Muscle of leg (tissue), 11 donors: ENCODE results near the gene ZNFX1. TPM values are rescaled to one million over a fixed set of nuclear protein-coding genes. Genes with fewer than 3 reads are reported as not detected.
"Not testable (repeated sequence)": the region's sequence is repeated elsewhere in the genome, so short reads cannot be mapped to it uniquely, and the experiment has no call there.

Source experiments
- DNase-seq: peaks from one replicate; pipeline ENCODE4 v3.0.0; 2013
- H3K27ac ChIP-seq: one replicate; pipeline ENCODE4 v1.5.1; 2013; ENCODE audit warnings: mild to moderate bottlenecking, low read length, control low read depth
- H3K27me3 ChIP-seq: one replicate; pipeline ENCODE4 v1.6.1; 2013; ENCODE audit warnings: low read length; ENCODE audit not compliant: control insufficient read depth, insufficient read depth
- H3K36me3 ChIP-seq: one replicate; pipeline ENCODE4 v1.6.1; 2013; ENCODE audit warnings: low read length; ENCODE audit not compliant: control insufficient read depth, insufficient read depth
- H3K4me1 ChIP-seq: one replicate; pipeline ENCODE4 v1.6.1; 2013; ENCODE audit warnings: low read length; ENCODE audit not compliant: control insufficient read depth, insufficient read depth
- H3K4me3 ChIP-seq: one replicate; pipeline ENCODE4 v1.5.1; 2013; ENCODE audit warnings: low read length, control low read depth
- H3K9me3 ChIP-seq: replicated peaks from 2 replicates; pipeline ENCODE4 v1.6.1; 2013; ENCODE audit warnings: low read depth, low read length; ENCODE audit not compliant: control insufficient read depth
- WGBS: methylation state at CpG from one replicate; pipeline ENCODE4 v1.1.5; 2013; ENCODE audit warnings: missing lambda C conversion rate; ENCODE audit not compliant: insufficient coverage; 5-methylcytosine and 5-hydroxymethylcytosine counted together
- polyA plus RNA-seq, 8 donors: library from polyadenylated mRNA; unstranded; fragments of 120-200 nt; gene quantifications; one replicate each; pipeline versions ENCODE4 v1.2.1 to v1.2.3, GENCODE V29; 2013; ENCODE audit warnings: inconsistent platforms in 1 of 8, low replicate concordance in 1 of 8; ENCODE audit not compliant: insufficient read length in 8 of 8, insufficient read depth in 1 of 8
- total RNA-seq: library from RNA; stranded (reverse); fragments of 120-200 nt; gene quantifications from one replicate; pipeline ENCODE4 v1.2.4, GENCODE V29; 2013

ZNFX1 gene
- total and polyA plus RNA-seq, 9 donors, result 8.3 to 12.3 (median 10.2) TPM

DNA sequence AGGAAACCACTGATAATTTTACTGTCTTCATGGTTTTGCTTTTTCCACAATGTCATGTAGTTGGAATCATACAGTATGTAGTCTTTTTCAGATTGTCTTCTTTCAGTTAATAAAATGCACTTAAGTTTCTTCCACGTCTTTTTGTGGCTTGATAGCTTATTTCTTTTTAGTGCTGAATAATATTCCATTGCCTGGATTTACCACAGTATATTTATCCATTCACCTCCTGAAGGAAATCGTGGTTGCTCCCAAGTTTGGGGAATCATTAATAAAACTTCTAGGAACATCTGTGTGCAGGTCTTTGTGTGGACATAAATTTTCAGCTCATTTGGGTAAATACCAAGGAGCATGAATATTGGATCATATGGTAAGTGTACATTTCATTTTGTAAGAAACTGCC is 38.8 kb upstream of the ZNFX1 start:
- no peak for DNase-seq

DNA sequence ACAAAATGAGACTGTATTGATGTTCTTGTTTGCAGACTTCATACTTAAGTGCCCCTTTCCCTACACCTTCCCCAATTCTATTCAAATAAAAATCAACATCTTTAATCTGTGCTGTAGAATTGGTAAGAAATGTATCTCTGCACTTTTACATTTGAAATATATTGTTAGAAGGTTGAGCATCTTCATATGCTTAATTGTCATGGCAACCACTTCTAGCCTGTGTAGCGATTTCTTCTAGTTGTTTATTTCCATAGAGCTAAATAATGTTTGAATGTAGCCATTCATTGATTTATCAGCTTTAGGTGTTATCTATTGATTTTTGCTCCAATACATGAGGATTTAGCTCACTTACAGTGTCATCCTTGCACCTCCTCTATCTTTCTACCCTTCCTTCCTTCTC is 37.7 kb upstream of the ZNFX1 start:
- H3K4me3 ChIP-seq, result no peak overlapping the region
- peaks cover 12% of the 10 kb centered on the region for H3K4me1 ChIP-seq
- H3K36me3 ChIP-seq, result no peaks in the 10 kb centered on the region
- WGBS, result no CpG with 5 or more reads among the region's 1 CpG
- peaks cover 45% of the 10 kb centered on the region for H3K27me3 ChIP-seq
- no peak for DNase-seq
- H3K9me3 ChIP-seq, result peaks cover 5% of the 10 kb centered on the region
- H3K27ac ChIP-seq, result no peak overlapping the region

More for the DNA sequence above, 38.8 kb upstream of the ZNFX1 start:
- Histone ChIP-seq H3K27ac (no peak overlapping the region), H3K36me3 (no peaks in the 10 kb centered on the region), H3K9me3 (peaks cover 5% of the 10 kb centered on the region), H3K4me3 (no peak overlapping the region), H3K27me3 (peaks cover 50% of the 10 kb centered on the region), H3K4me1 (peaks cover 12% of the 10 kb centered on the region)
- no CpG with 5 or more reads among the region's 2 CpGs for WGBS

DNA sequence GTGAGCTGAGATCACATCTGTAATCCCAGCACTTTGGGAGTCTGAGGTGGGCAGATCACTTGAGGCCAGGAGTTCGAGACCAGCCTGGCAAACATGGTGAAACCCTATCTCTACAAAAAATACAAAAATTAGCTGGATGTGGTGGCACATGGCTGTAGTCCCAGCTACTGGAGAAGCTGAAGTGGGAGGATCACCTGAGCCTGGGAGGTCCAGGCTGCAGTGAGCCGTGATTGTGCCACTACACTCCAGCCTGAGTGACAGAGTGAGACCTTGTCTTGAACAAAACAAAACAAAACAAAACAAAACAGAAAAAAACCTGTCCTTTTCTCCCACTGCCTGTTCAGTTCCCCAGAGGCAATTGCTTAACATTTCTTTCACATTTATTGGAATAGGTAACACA is 36.2 kb upstream of the ZNFX1 start:
- not testable (repeated sequence) for H3K9me3 ChIP-seq, DNase-seq, H3K4me1 ChIP-seq, H3K36me3 ChIP-seq, H3K27ac ChIP-seq, H3K4me3 ChIP-seq
- 71% methylated on average over 1 of the region's 2 CpGs for WGBS
- peaks cover 30% of the 10 kb centered on the region for H3K27me3 ChIP-seq

DNA sequence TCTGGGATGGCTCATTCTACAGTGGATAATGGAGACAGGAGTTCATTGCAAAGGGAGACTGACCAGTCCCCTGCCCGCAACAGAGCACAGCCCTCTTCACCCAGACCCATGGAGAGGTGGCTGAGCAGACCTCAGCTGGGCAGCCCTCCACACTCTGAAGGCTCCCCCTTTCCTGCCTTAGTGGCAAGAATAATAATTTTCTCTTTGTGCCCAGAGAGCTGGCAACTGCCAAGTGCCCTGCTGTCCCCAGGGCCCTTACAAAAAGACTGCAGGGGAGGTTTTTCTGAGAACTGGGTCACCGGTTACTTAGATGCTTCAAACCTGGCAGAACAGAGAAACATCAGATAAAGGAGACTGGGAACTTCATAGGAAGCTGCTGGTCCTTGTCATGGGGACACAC is 35.4 kb upstream of the ZNFX1 start:
- Histone ChIP-seq H3K36me3 (no peaks in the 10 kb centered on the region), H3K9me3 (peaks cover 8% of the 10 kb centered on the region), H3K4me3 (no peak overlapping the region), H3K27me3 (peaks cover 22% of the 10 kb centered on the region), H3K27ac (no peak overlapping the region), H3K4me1 (no peaks in the 10 kb centered on the region)
- WGBS, result 100% methylated on average over 1 of the region's 2 CpGs
- DNase-seq, result no peak

DNA sequence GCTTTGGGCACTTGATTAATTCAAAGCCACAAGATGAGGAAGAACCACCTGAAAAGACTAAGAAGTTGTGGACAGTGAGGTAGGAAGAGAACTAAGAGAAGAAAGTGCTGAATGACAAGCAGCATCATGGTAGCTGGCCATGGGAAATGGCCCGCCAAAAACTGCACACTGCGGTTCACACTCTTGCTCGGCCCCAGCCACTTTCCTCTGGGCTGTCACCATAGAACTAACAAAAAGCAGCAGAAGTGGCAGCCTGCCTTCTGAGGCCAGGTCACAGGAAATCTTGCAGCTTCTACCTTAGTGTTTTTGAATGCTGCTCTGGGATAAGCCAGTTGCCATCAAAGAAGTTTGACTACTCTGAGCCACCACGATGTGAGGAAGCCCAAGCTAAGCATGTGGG is 34.8 kb upstream of the ZNFX1 start:
- DNase-seq, result no peak
- Histone ChIP-seq H3K27me3 (peaks cover 16% of the 10 kb centered on the region), H3K4me3 (no peak overlapping the region), H3K4me1 (no peaks in the 10 kb centered on the region), H3K27ac (no peak overlapping the region), H3K9me3 (peaks cover 7% of the 10 kb centered on the region), H3K36me3 (no peaks in the 10 kb centered on the region)
- WGBS, result 76% methylated on average over 4 of the region's 4 CpGs

DNA sequence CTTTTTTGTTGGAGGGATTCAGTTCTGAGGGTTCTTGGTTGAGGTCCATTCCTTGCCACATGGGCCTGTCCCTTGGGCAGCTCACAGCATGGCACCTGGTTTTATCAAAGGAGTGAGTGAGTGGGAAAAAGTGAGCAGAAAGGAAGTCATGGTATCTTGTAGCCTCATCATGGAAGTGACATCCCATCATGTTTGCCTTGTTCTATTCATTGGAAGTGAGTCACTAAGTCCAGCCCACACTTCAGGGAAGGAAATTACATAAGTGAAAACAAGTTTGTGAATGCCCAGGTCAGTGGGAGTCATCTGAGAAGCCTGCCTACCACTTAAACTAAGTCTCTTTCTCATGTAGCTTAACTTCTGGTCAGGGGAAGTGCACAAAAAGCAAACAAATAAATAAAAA is 32.8 kb upstream of the ZNFX1 start:
- H3K4me1 ChIP-seq, result no peaks in the 10 kb centered on the region
- H3K4me3 ChIP-seq, result no peak overlapping the region
- DNase-seq, result no peak
- peaks cover 4% of the 10 kb centered on the region for H3K9me3 ChIP-seq
- H3K27ac ChIP-seq, result no peak overlapping the region
- H3K27me3 ChIP-seq, result peaks cover 3% of the 10 kb centered on the region
- no peaks in the 10 kb centered on the region for H3K36me3 ChIP-seq

DNA sequence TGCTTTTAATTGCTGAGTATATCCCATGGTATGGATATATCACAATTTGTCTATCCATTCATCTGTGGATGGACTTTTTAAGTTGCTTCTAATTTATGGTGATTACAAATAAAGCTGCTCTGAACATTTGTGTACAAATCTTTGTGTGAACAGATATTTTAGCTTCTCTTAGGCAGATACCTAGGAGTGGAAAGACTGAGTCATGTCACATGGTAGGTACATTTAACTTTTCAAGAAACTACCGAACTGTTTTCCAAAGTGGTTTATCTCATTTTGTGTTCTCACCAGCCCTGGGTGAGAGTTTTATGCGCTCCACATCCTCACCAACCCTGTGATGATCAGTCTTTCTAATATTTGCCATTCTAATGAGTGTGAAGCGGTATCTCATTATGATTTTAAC is 31.0 kb upstream of the ZNFX1 start:
- WGBS, result no CpG with 5 or more reads among the region's 3 CpGs
- no peaks in the 10 kb centered on the region for H3K36me3 ChIP-seq
- no peak for DNase-seq

DNA sequence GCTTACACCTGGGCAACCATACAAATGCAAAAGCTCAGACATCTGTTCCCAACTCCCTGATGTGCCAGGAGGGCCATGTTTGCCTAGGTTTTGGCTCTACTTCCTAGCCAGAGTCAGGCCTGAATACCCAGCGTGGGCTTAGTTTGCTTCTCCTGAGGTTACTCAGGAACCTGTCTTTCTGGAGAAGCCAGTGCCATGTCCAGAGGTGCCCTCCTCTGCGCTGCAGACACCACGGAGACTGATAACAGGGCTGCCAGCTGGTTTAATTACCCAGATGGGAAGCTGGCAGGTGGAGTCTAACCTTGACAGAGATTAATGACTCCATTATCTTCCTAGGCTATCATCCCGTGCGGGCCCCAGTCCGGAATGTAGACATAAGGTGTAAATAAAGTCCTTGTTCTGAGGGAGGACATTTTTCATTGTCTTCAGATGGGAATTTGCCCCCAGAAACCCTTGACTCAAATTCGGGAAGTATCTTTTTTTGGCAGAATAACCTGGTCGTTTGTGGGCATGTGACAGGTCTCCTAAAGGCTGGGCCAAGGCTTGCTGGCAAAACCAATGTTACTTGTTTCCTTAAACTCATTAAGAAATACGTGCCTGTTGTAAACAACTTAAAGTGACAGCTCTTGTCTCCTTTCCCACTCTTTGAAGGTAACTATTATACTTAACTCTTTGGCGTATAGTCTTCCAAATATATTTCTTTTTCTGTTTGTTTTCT is 29.2 kb upstream of the ZNFX1 start:
- no peak overlapping the region for H3K4me3 ChIP-seq
- peaks cover 3% of the 10 kb centered on the region for H3K4me1 ChIP-seq
- no peak overlapping the region for H3K27ac ChIP-seq
- H3K27me3 ChIP-seq, result no peaks in the 10 kb centered on the region
- WGBS, result 60% methylated on average over 5 of the region's 10 CpGs
- peaks cover 4% of the 10 kb centered on the region for H3K9me3 ChIP-seq
- DNase-seq, result no peak
- H3K36me3 ChIP-seq, result no peaks in the 10 kb centered on the region

More for the DNA sequence above, 31.0 kb upstream of the ZNFX1 start:
- H3K4me1 ChIP-seq, result no peaks in the 10 kb centered on the region
- no peaks in the 10 kb centered on the region for H3K27me3 ChIP-seq
- H3K9me3 ChIP-seq, result peaks cover 4% of the 10 kb centered on the region
- no peak overlapping the region for H3K27ac ChIP-seq
- no peak overlapping the region for H3K4me3 ChIP-seq

DNA sequence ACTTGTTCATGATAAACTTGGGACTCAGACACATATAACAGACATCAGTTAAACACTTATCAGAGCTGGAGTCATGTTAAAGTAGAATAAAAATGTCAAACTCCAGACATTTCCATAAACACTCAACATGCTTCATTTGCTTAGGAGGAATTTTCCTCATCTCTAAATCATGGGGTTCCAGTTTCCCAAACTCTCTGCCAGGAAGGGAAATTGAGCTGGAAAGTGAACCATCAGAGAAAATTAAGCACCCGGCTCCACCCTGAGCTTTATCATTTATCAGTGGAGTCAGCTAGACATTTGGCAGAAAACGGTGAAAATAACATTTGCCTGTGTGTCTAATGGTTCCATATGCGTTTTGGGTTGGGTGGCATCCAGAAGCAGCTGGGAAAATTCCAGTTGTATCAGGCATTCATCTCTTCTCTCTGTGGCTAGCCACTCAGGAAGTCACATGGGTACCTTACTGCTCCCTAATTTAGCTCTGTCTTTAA is 25.3 kb upstream of the ZNFX1 start:
- no peaks in the 10 kb centered on the region for H3K36me3 ChIP-seq
- H3K27ac ChIP-seq, result peak overlapping the region; percentile 4
- H3K4me3 ChIP-seq, result no peak overlapping the region
- peak; percentile 81 for DNase-seq
- H3K9me3 ChIP-seq, result no peaks in the 10 kb centered on the region
- no peaks in the 10 kb centered on the region for H3K27me3 ChIP-seq
- peaks cover 3% of the 10 kb centered on the region for H3K4me1 ChIP-seq
- WGBS, result 20% methylated on average over 1 of the region's 3 CpGs

DNA sequence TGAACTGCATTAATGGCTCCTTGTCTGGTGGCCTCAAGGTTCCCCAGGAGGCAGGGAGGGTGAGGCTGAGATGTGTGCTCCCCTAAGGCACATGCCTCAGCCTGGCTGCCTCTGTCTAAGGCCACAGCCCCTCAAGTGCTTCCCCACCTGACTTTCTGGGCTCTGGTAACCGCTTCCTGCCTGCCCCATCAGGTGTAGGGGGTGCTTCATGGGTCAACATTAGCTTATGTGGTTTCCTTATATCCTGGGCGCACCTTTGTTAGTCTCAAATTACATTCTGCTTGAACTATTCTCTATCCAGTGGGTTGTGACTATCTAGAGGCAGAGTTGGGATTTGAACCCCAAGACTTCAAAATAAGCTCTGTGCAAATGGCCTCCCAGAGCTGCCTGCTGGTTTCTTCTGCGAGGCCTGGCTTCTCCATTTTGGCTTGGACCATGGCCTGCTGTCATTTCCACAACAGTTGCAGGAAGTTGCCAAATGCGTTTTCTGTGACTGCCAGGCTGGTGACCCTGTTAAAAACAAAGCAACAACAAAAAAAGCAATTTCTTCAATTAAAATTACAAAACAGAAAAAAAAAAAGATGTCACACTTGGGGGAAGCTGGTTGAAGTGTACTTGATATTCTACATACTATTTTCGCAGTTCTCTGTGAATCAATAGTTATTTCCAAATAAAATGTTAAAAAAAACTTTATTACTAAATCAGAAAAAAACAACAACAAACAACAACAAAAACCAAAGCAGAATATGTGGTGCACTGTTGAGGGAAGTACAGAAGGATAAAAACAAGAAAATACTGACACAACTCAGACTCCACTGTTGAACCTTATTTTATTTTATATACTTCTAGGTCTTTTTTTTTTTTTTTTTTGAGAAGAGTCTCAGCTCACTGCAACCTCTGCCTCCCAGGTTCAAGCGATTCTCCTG is 20.0 kb upstream of the ZNFX1 start:
- no peaks in the 10 kb centered on the region for H3K4me1 ChIP-seq
- no peaks in the 10 kb centered on the region for H3K27me3 ChIP-seq
- no peak overlapping the region for H3K4me3 ChIP-seq
- WGBS, result 72% methylated on average over 2 of the region's 6 CpGs
- H3K36me3 ChIP-seq, result peaks cover 13% of the 10 kb centered on the region
- DNase-seq, result no peak
- no peaks in the 10 kb centered on the region for H3K9me3 ChIP-seq
- H3K27ac ChIP-seq, result no peak overlapping the region
